ENCODE measurements around the gene TALDO1.

- TF ChIP-seq ATF1 (CRISPR knock-in tag; IDR thresholded peaks at IDR 0.05) = no peak
- TF ChIP-seq, protein P1, sequence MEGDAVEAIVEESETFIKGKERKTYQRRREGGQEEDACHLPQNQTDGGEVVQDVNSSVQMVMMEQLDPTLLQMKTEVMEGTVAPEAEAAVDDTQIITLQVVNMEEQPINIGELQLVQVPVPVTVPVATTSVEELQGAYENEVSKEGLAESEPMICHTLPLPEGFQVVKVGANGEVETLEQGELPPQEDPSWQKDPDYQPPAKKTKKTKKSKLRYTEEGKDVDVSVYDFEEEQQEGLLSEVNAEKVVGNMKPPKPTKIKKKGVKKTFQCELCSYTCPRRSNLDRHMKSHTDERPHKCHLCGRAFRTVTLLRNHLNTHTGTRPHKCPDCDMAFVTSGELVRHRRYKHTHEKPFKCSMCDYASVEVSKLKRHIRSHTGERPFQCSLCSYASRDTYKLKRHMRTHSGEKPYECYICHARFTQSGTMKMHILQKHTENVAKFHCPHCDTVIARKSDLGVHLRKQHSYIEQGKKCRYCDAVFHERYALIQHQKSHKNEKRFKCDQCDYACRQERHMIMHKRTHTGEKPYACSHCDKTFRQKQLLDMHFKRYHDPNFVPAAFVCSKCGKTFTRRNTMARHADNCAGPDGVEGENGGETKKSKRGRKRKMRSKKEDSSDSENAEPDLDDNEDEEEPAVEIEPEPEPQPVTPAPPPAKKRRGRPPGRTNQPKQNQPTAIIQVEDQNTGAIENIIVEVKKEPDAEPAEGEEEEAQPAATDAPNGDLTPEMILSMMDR (IDR thresholded peaks at IDR 0.05) = no peak
These were observed 26.6 kb downstream of the TALDO1 start for GRCh38 chr11:773830-774229.

Measured in WTC11 (cell line).